Endothelial cell of umbilical vein (primary cell): ENCODE data around the gene GBF1.

ENCODE experiments used
- EZH2 ChIP-seq: IDR thresholded peaks from 2 replicates; pipeline ENCODE4 v1.6.1; 2012; ENCODE audit warnings: borderline replicate concordance, low read depth, mild to moderate bottlenecking, moderate library complexity, low read length, inconsistent platforms; ENCODE audit not compliant: severe bottlenecking
- POLR2A ChIP-seq: IDR thresholded peaks from 2 replicates; pipeline ENCODE4 v1.6.1; 2012; ENCODE audit warnings: low read depth, mild to moderate bottlenecking, control low read depth, low read length
- POLR2AphosphoS5 ChIP-seq: IDR thresholded peaks from 2 replicates; pipeline ENCODE4 v1.6.1; 2012; ENCODE audit warnings: low read depth, mild to moderate bottlenecking, control low read depth, low read length, moderate library complexity; ENCODE audit not compliant: insufficient read depth
- TF ChIP-seq, protein P1 (sequence below), 2 donors: IDR thresholded peaks; 1 replicate in 1 of 2; 2 replicates in 1 of 2; pipeline ENCODE4 v1.5.1; 2011; ENCODE audit warnings: low read length in 2 of 2, mild to moderate bottlenecking in 2 of 2, moderate library complexity in 2 of 2, control low read depth in 1 of 2, inconsistent platforms in 1 of 2, low read depth in 1 of 2; ENCODE audit not compliant: insufficient read depth in 1 of 2; ENCODE audit errors: extremely low read depth in 1 of 2

DNA sequence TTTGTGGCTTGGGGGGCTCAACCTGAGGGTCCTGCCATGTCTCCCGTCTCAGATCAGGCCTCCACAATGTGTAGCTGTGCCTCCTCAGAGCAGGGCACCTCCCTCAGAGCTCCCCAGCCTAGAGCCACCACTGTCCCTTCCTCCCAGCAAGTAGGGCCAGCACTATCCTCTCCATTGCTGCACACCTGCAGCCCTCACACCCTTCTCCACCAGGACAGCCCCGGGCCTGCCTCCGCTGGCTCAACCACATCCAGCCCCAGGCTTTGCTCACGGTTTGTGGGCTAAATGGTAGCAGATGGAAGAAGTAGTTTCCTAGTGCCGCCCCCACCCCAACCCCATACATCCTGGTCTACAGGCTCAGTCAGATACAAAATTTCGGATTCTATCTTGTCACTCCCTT lies 160.3 kb downstream of the GBF1 start:
- TF ChIP-seq EZH2 (no peak), POLR2A (no peak), POLR2AphosphoS5 (no peak)
- TF ChIP-seq, protein P1, sequence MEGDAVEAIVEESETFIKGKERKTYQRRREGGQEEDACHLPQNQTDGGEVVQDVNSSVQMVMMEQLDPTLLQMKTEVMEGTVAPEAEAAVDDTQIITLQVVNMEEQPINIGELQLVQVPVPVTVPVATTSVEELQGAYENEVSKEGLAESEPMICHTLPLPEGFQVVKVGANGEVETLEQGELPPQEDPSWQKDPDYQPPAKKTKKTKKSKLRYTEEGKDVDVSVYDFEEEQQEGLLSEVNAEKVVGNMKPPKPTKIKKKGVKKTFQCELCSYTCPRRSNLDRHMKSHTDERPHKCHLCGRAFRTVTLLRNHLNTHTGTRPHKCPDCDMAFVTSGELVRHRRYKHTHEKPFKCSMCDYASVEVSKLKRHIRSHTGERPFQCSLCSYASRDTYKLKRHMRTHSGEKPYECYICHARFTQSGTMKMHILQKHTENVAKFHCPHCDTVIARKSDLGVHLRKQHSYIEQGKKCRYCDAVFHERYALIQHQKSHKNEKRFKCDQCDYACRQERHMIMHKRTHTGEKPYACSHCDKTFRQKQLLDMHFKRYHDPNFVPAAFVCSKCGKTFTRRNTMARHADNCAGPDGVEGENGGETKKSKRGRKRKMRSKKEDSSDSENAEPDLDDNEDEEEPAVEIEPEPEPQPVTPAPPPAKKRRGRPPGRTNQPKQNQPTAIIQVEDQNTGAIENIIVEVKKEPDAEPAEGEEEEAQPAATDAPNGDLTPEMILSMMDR (IDR thresholded peaks at IDR 0.05; ENCODE audit: extremely low read depth in 1 of 2, insufficient read depth in 1 of 2, low read depth in 1 of 2, low read length in 2 of 2): no peak
